HAP-1 (cell line): ENCODE data around the gene JCHAIN.

Experiments used
- DNase-seq, 2 experiments: peaks; one replicate each; pipeline ENCODE4 v3.0.0-alpha.2; 2016 to 2020; ENCODE audit warnings: low spot score in 2 of 2
- H3K27me3 ChIP-seq: fragments of 250-450 bp; sonication (Bioruptor Pico); 2 replicates; pipeline ENCODE4 v1.5.1; 2020; ENCODE audit warnings: low read depth, mild to moderate bottlenecking, moderate library complexity
- H3K36me3 ChIP-seq: fragments of 250-450 bp; sonication (Bioruptor Pico); replicated peaks from 2 replicates; pipeline ENCODE4 v1.5.1; 2020; ENCODE audit warnings: mild to moderate bottlenecking
- H3K4me1 ChIP-seq: fragments of 250-450 bp; sonication (Bioruptor Pico); 2 replicates; pipeline ENCODE4 v1.5.1; 2020; ENCODE audit warnings: mild to moderate bottlenecking
- H3K4me3 ChIP-seq: fragments of 250-450 bp; sonication (Bioruptor Pico); 2 replicates; pipeline ENCODE4 v1.5.1; 2020; ENCODE audit warnings: mild to moderate bottlenecking, moderate library complexity
- H3K9me3 ChIP-seq: fragments of 250-450 bp; sonication (Bioruptor Pico); 2 replicates; pipeline ENCODE4 v1.5.1; 2020; ENCODE audit warnings: mild to moderate bottlenecking, moderate library complexity
- in situ Hi-C: fragments of 300-500 bp; cut with MboI; formaldehyde crosslinking; loops from 3 replicates; pipeline ENCODE4 v1.14.3; 2020; ENCODE audit warnings: low sequenced_read_pairs, inconsistent platforms, mixed read lengths

Gene JCHAIN

GRCh38 chr4:70666369-70666768 is at the start of gene JCHAIN:
TSS of gene JCHAIN (minus strand) at chr4:70666508. CDS start at chr4:70666490, 18 bp downstream.
- Histone ChIP-seq H3K9me3 (no peaks in the 10 kb centered on the region), H3K36me3 (no peaks in the 10 kb centered on the region), H3K27me3 (peaks cover 34% of the 10 kb centered on the region), H3K4me3 (no peak within 1 kb of the TSS), H3K4me1 (no peaks in the 10 kb centered on the region)
- no peak for DNase-seq
- in situ Hi-C loops: loop anchor here (25.0 kb wide), 1 partner anchor 1046 kb away; no protein-coding TSS in a partner anchor

DNA sequence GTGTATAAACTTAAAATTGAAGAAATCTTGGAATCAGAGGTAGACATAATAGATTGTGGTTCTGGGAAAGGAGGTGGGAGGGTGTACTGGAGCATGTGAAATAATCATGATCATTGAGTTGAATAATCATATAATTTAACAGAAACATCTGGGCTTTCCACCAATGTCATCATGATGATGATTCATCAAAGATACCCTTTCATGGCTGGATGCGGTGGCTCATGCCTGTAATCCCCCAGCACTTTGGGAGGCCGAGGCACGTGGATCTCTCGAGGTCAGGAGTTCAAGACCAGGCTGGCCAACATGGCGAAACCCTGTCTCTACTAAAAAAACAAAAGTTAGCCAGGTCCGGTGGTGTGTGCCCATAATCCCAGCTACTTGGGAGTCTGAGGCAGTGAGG is 48.8 kb upstream of the JCHAIN start:
- DNase-seq: no peak
- H3K4me1 ChIP-seq: no peaks in the 10 kb centered on the region
- no peaks in the 10 kb centered on the region for H3K9me3 ChIP-seq
- no peak overlapping the region for H3K4me3 ChIP-seq
- no peaks in the 10 kb centered on the region for H3K36me3 ChIP-seq
- no peaks in the 10 kb centered on the region for H3K27me3 ChIP-seq
- in situ Hi-C loops: no loop called here

DNA sequence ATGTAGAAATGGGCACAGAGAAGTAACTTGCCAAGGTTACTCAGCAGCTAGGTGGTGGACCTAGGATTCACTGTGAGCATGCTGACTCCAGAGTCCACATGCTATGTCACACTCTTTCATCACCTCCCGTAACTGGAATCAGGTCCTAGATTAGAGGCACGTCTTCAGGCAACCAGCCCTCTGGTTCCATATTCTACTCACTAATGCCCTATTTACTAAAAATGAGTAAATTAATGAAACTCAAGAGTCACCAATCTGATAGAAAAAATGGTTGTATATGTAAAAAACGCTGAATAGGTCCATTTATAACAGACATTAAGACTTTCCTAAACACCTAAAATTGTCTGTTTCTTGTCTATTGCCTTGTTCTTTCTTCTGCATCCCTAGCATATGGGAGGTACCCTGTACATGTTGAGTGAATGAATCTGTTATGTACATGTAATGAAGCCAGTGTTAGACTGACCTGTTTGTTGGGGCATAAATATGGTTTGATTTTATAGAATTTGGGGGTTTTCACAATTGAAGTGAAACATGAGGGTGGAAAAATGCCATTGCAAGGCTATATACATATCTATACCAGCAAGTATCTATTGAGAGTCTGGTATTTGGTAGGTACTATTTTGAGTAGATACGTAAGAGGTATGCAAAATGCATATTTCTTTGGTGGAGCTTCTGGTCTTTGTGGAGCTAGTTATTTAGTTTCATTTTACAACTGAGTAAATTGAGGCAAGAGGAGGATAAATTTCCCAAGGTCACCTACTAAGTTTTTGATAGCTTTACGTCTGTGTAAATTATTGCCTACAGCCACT is 48.0 kb upstream of the JCHAIN start:
- Histone ChIP-seq H3K4me3 (no peak overlapping the region), H3K9me3 (no peaks in the 10 kb centered on the region), H3K4me1 (peaks cover 8% of the 10 kb centered on the region), H3K27me3 (no peaks in the 10 kb centered on the region), H3K36me3 (no peaks in the 10 kb centered on the region)
- no peak for DNase-seq
- in situ Hi-C loops: no loop called here

DNA sequence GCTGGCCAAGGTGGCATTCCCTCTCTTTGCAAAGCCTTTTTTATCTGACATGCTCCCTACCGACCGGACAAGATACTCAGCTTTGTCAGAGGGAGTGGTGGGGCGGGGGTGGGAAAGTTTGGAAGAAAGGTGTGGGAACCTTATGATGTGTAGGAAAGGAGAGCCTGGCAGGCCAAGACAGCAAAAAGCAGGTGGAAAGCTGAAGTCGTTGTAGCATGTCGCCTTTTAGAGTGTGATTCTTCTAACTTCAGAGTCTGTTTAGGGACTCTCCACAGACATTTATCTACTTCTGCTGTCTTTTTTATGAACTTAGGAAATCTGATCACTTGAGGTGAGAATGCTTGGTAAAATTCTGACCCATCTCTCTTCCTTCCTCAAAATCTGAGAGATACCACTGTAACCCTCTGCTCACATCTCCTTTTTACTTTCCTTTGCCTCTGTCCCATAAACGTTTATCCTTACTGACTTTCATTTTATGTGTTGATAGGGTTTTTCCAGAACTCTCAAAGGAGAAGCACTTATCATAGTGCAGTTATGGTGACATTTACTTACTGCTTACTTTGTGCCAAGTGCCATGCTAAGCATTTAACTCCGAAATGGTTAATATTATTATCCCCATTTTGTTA is 47.3 kb upstream of the JCHAIN start:
- H3K27me3 ChIP-seq: no peaks in the 10 kb centered on the region
- no peak for DNase-seq
- H3K36me3 ChIP-seq: no peaks in the 10 kb centered on the region
- H3K9me3 ChIP-seq: no peaks in the 10 kb centered on the region
- H3K4me3 ChIP-seq: no peak overlapping the region
- peaks cover 14% of the 10 kb centered on the region for H3K4me1 ChIP-seq
- in situ Hi-C loops: no loop called here

DNA sequence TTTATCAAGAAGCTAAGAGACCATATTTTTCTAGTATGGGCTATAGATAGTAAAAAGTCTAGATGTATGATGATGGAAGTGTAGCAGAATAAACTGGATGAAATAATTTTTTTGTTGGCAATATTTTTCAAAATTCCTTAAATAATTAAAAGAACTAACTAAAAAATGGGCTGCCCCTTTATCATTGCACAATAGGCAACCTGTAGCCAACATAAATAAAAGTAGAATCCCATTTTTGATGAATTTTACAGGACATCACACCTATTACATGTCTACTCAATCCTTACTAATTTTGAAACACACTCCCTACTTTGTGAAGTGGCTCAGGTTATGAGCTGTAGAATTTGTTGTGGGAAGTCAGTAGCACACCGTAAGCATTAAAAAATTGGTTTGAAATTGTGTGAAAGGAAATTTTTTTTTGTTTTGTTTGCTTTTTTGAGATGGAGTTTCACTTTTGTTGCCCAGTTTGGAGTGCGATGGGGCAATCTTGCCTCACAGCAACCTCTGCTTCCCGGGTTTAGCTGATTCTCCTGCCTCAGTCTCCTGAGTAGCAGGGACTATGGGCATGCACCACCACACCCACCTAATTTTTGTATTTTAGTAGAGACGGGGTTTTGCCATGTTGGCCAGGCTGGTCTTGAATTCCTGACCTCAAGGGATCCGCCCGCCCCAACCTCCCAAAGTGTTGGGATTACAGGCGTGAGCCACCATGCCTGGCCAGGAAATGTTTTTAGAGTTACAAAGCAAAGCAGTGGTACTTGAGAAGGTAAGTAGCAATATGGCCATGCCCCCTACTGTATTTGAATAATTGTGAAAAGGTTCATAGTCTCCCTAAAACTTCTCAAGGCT is 46.5 kb upstream of the JCHAIN start:
- Histone ChIP-seq H3K27me3 (no peaks in the 10 kb centered on the region), H3K4me3 (no peak overlapping the region), H3K4me1 (peaks cover 14% of the 10 kb centered on the region), H3K36me3 (no peaks in the 10 kb centered on the region), H3K9me3 (no peaks in the 10 kb centered on the region)
- in situ Hi-C loops: no loop called here
- no peak for DNase-seq

DNA sequence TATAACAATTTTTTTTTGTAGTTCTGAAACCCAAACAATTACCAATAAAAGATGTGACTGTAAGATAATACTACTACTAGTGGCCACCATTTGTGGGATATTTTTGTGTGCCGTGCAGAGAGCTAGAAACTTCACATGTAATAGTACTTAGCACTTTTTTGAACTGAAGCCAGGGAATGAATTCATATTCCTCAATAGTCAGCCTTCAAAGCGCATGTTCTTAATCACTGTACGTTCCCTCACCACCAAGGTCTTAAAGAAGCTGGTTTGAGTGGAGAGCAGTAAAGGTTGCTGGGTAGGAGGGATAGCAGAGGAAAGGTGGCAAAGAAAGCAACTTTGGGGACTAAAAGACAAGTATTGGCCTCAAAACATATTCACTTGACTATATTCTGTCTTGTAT is 45.8 kb upstream of the JCHAIN start:
- H3K4me1 ChIP-seq: peaks cover 14% of the 10 kb centered on the region
- DNase-seq: no peak

DNA sequence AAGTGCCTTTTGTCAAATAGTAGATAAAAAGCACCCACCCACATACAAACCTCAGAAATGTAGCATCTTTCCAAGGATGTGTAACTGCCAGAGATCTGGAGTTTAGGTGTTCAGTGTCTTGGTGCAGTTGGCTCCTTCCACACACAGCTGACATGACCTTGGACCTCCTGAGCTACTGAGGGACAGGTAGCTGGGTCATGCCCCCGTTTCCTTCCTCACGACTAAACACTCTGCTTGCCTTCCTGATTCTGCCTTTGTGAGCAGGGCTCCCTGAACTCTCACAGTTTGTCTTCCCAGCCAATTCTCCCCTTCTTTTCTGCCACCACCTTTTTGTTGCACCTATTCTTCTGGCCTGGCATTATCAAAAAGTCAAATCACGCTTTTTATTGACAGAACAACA is 45.3 kb upstream of the JCHAIN start:
- H3K27me3 ChIP-seq: no peaks in the 10 kb centered on the region
- in situ Hi-C loops: no loop called here
- H3K9me3 ChIP-seq: no peaks in the 10 kb centered on the region
- no peak overlapping the region for H3K4me3 ChIP-seq
- peaks cover 20% of the 10 kb centered on the region for H3K4me1 ChIP-seq
- DNase-seq: no peak
- H3K36me3 ChIP-seq: no peaks in the 10 kb centered on the region

More for the DNA sequence above, 45.8 kb upstream of the JCHAIN start:
- Histone ChIP-seq H3K4me3 (no peak overlapping the region), H3K27me3 (no peaks in the 10 kb centered on the region), H3K9me3 (no peaks in the 10 kb centered on the region), H3K36me3 (no peaks in the 10 kb centered on the region)
- in situ Hi-C loops: no loop called here

DNA sequence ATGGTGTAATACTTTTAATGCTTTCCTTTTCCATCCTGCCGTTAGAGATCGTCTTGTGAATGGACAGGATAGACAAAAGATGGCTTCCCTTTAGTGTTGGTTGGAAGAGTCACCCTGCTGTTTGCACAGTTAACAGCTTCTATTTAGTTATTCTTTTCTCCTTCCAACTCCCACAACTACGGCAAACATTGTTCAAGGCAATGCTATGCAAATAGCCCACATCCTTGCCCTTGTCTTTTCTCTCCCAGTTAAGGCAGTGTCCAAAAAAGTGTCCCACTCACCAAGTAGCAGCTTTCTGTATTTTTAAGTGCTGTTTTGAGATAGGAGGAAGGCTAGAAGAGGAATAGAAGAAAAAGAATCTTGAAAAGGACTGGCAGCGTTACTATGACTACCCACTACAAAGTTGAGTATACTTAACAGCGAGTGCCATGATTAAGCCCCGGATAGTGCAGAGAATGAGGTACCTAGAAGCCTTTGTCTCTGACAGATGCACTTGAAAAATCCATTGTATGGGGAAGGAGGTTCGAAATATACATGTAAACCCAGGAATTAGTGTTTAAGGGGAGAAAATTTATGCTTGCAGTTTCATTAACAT is 43.4 kb upstream of the JCHAIN start:
- H3K27me3 ChIP-seq: no peaks in the 10 kb centered on the region

GRCh38 chr4:70706516-70706915 is 40.2 kb upstream of the JCHAIN start:
- Histone ChIP-seq H3K36me3 (no peaks in the 10 kb centered on the region), H3K4me3 (peak overlapping the region; percentile 51), H3K9me3 (no peaks in the 10 kb centered on the region), H3K27me3 (no peaks in the 10 kb centered on the region), H3K4me1 (peaks cover 33% of the 10 kb centered on the region)
- DNase-seq: peak in 1 of 2 experiments; percentile 23
- in situ Hi-C loops: no loop called here

More for the DNA sequence above, 43.4 kb upstream of the JCHAIN start:
- in situ Hi-C loops: no loop called here
- H3K9me3 ChIP-seq: no peaks in the 10 kb centered on the region
- DNase-seq: peak in 1 of 2 experiments; percentile 51
- H3K4me3 ChIP-seq: no peak overlapping the region
- peaks cover 23% of the 10 kb centered on the region for H3K4me1 ChIP-seq
- H3K36me3 ChIP-seq: no peaks in the 10 kb centered on the region

GRCh38 chr4:70706044-70706461 is 39.7 kb upstream of the JCHAIN start:
- peaks cover 33% of the 10 kb centered on the region for H3K4me1 ChIP-seq
- no peaks in the 10 kb centered on the region for H3K36me3 ChIP-seq
- in situ Hi-C loops: no loop called here
- H3K9me3 ChIP-seq: no peaks in the 10 kb centered on the region
- H3K4me3 ChIP-seq: peak overlapping the region; percentile 51
- DNase-seq: no peak
- no peaks in the 10 kb centered on the region for H3K27me3 ChIP-seq

DNA sequence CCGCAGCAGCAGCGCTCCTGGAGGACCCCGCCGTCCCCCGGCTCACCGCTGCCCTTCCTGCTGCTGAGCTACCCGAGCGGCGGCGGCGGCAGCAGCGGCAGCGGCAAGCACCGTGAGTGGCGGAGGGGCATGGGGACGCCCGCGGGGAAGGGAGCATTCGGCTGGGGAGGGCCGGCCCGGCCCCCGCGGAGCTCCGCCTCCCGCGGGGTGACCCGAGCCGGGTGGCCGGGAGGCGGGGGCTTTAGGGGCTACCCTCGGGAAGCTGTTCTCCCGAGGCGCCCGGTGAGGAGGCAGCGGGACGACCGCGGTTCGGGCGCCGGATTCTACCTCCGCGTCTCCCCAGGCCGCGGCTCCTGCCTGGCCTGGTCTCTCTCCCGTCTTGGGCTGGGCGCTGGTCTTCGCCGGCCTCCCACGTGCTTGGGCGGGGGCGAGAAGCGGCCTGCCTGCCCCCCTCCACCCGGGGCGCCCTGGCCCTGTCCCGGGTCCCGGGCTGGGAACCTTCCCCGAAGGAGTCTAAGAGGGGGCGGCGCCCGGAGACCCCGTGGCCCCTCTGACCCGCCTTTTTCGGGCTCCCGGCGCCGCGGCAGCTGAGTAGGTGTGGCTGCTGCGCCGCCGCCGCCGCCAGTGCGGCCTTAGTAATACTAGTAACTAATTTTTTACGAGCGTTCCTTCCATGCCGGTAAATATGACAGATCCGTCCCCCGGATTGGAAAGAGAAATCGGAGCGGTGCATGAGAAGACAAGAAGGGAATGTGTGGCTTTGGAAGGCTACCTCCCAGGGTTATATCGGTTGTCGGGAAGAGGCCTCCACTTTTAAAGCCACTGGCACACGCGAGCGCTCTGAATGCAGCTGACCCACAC is 39.1 kb upstream of the JCHAIN start:
- Histone ChIP-seq H3K4me1 (peaks cover 33% of the 10 kb centered on the region), H3K9me3 (no peaks in the 10 kb centered on the region), H3K4me3 (peak overlapping the region; percentile 51), H3K36me3 (no peaks in the 10 kb centered on the region), H3K27me3 (no peaks in the 10 kb centered on the region)
- in situ Hi-C loops: no loop called here
- DNase-seq: peak; percentile 69 to 84

GRCh38 chr4:70704931-70705182 is 38.5 kb upstream of the JCHAIN start:
- Histone ChIP-seq H3K36me3 (no peaks in the 10 kb centered on the region), H3K9me3 (no peaks in the 10 kb centered on the region), H3K4me3 (peak overlapping the region; percentile 51), H3K27me3 (no peaks in the 10 kb centered on the region), H3K4me1 (peaks cover 31% of the 10 kb centered on the region)
- in situ Hi-C loops: no loop called here
- DNase-seq: no peak
